Mesenchymal stem cell (in vitro differentiated cells and primary cell): ENCODE results near the gene SRMS.

ENCODE experiments used
- DNase-seq: peaks from one replicate; pipeline ENCODE4 v3.0.0-alpha.2; 2013
- H2AFZ ChIP-seq: one replicate; pipeline ENCODE4 v1.6.1; 2013; ENCODE audit warnings: low read depth, mild to moderate bottlenecking, control low read depth, inconsistent platforms, low read length, moderate library complexity
- H2AK5ac ChIP-seq: 2 replicates; pipeline ENCODE4 v1.6.1; 2013; ENCODE audit warnings: low read length, moderate library complexity, mild to moderate bottlenecking, inconsistent platforms; ENCODE audit not compliant: severe bottlenecking
- H2BK120ac ChIP-seq: one replicate; pipeline ENCODE4 v1.6.1; 2013; ENCODE audit warnings: low read depth, mild to moderate bottlenecking, inconsistent platforms, low read length, moderate library complexity
- H2BK12ac ChIP-seq, 2 experiments: one replicate each; pipeline ENCODE4 v1.6.1; 2013; ENCODE audit warnings: inconsistent platforms in 2 of 2, low read length in 2 of 2, mild to moderate bottlenecking in 2 of 2, moderate library complexity in 2 of 2, control low read depth in 1 of 2
- H2BK15ac ChIP-seq: one replicate; pipeline ENCODE4 v1.6.1; 2013; ENCODE audit warnings: mild to moderate bottlenecking, low read depth, inconsistent platforms; ENCODE audit not compliant: poor library complexity, severe bottlenecking
- H2BK5ac ChIP-seq: 2 replicates; pipeline ENCODE4 v1.6.1; 2013; ENCODE audit warnings: low read depth, mild to moderate bottlenecking, low read length, control low read depth, inconsistent platforms; ENCODE audit not compliant: poor library complexity, severe bottlenecking
- H3K14ac ChIP-seq, 2 experiments: one replicate each; pipeline ENCODE4 v1.6.1; 2013; ENCODE audit warnings: inconsistent platforms in 2 of 2, low read length in 2 of 2, control low read depth in 1 of 2, mild to moderate bottlenecking in 1 of 2, moderate library complexity in 1 of 2
- H3K18ac ChIP-seq, 2 experiments: one replicate each; pipeline ENCODE4 v1.6.1; 2013; ENCODE audit warnings: inconsistent platforms in 2 of 2, low read length in 2 of 2, control low read depth in 1 of 2, low read depth in 1 of 2, mild to moderate bottlenecking in 1 of 2
- H3K23ac ChIP-seq, 2 experiments: one replicate each; pipeline ENCODE4 v1.6.1; 2013; ENCODE audit warnings: inconsistent platforms in 2 of 2, low read length in 2 of 2, mild to moderate bottlenecking in 2 of 2, moderate library complexity in 2 of 2, control low read depth in 1 of 2
- H3K27ac ChIP-seq: 2 replicates; pipeline ENCODE4 v1.5.1; 2013; ENCODE audit warnings: mild to moderate bottlenecking, moderate library complexity, low read length, control low read depth, inconsistent platforms; ENCODE audit not compliant: poor library complexity, severe bottlenecking
- H3K27me3 ChIP-seq, 2 experiments: 2 replicates each; pipeline versions ENCODE4 v1.6.1 to v1.7.0; 2013; ENCODE audit warnings: low read length in 2 of 2, mild to moderate bottlenecking in 2 of 2, moderate library complexity in 2 of 2, control low read depth in 1 of 2, inconsistent platforms in 1 of 2; ENCODE audit not compliant: control insufficient read depth in 1 of 2, insufficient read depth in 1 of 2
- H3K36me3 ChIP-seq, 2 experiments: 2 replicates each; pipeline versions ENCODE4 v1.6.1 to v1.7.0; 2013; ENCODE audit warnings: low read length in 2 of 2, control low read depth in 1 of 2, inconsistent platforms in 1 of 2, low read depth in 1 of 2, mild to moderate bottlenecking in 1 of 2; ENCODE audit not compliant: insufficient read depth in 2 of 2, control insufficient read depth in 1 of 2
- H3K4ac ChIP-seq, 2 experiments: one replicate each; pipeline ENCODE4 v1.6.1; 2013; ENCODE audit warnings: inconsistent platforms in 2 of 2, low read length in 2 of 2, mild to moderate bottlenecking in 2 of 2, moderate library complexity in 2 of 2, control low read depth in 1 of 2, low read depth in 1 of 2
- H3K4me1 ChIP-seq: 2 replicates; pipeline ENCODE4 v1.6.1; 2013; ENCODE audit warnings: low read depth, low read length, control low read depth; ENCODE audit not compliant: control insufficient read depth, insufficient read depth
- H3K4me2 ChIP-seq: 2 replicates; pipeline ENCODE4 v1.6.1; 2013; ENCODE audit warnings: low read length, mild to moderate bottlenecking, inconsistent platforms; ENCODE audit not compliant: poor library complexity, severe bottlenecking
- H3K4me3 ChIP-seq, 2 experiments: 2 replicates each; pipeline versions ENCODE4 v1.5.1 to v1.7.0; 2013; ENCODE audit warnings: low read length in 2 of 2, mild to moderate bottlenecking in 2 of 2, control low read depth in 1 of 2, low read depth in 1 of 2; ENCODE audit not compliant: insufficient read depth in 1 of 2
- H3K79me1 ChIP-seq: replicated peaks from 2 replicates; pipeline ENCODE4 v1.6.1; 2013; ENCODE audit warnings: mild to moderate bottlenecking, control low read depth, low read length, inconsistent platforms; ENCODE audit not compliant: poor library complexity, severe bottlenecking
- H3K9ac ChIP-seq: 2 replicates; pipeline ENCODE4 v1.7.0; 2013; ENCODE audit warnings: mild to moderate bottlenecking, low read length, moderate library complexity
- H3K9me3 ChIP-seq: 2 replicates; pipeline ENCODE4 v1.7.0; 2013; ENCODE audit warnings: mild to moderate bottlenecking, low read length; ENCODE audit not compliant: control insufficient read depth
- H4K8ac ChIP-seq: one replicate; pipeline ENCODE4 v1.6.1; 2013; ENCODE audit warnings: inconsistent platforms, mild to moderate bottlenecking, low read length, moderate library complexity
- H4K91ac ChIP-seq: one replicate; pipeline ENCODE4 v1.6.1; 2013; ENCODE audit warnings: mild to moderate bottlenecking, low read length, inconsistent platforms
- WGBS: methylation state at CpG from one replicate; pipeline ENCODE4 v1.1.7; 2013; ENCODE audit warnings: mixed read lengths; 5-methylcytosine and 5-hydroxymethylcytosine counted together

SRMS gene

DNA sequence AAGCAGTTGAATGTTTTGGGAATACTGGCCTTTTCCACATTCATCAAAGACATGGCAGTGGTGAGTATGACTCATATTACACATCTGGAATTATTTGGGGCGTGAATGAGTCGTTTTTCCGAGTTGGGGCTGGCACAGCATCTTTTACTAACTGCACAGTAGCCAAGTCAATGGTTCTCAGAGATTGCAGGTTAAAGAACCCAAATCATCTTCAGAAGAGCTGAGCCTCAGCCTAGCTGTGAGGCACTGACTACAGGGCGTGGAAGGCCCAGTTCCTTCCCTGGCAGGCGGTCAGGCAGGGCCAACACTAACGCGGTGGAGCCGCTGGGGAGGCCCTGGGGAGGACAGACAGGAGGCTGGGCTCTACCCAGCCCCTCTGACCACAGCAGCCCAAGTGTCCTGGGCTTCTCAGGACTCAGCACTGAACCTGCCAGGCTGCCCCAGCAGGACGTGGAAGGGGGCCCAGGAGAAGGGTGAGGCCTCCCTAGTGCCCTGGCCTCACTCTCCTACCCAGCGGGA lies 46.6 kb upstream of the SRMS start:
- Histone ChIP-seq H2BK12ac (no peak overlapping the region), H3K9me3 (no peaks in the 10 kb centered on the region), H3K27ac (no peak overlapping the region), H2BK120ac (no peak overlapping the region), H2BK5ac (no peak overlapping the region), H3K79me1 (peaks cover 8% of the 10 kb centered on the region), H2AK5ac (no peak overlapping the region), H3K4me3 (no peak overlapping the region), H3K4ac (no peak overlapping the region), H3K23ac (no peak overlapping the region), H3K14ac (no peak overlapping the region), H2AFZ (no peak overlapping the region), H4K91ac (no peak overlapping the region), H3K4me2 (no peak overlapping the region), H3K18ac (no peak overlapping the region), H3K36me3 (peaks cover 51 to 89% of the 10 kb centered on the region in 2 experiments), H3K27me3 (no peaks in the 10 kb centered on the region), H3K4me1 (peaks cover 4% of the 10 kb centered on the region), H2BK15ac (no peak overlapping the region), H4K8ac (no peak overlapping the region), H3K9ac (peak overlapping the region; percentile 46)
- WGBS: 80% methylated on average over 10 of the region's 10 CpGs
- DNase-seq: peak; percentile 27

- H2BK12ac ChIP-seq: no peak overlapping the region
- WGBS: 97% methylated on average over 12 of the region's 13 CpGs
- H3K4me2 ChIP-seq: no peak overlapping the region
- H3K4ac ChIP-seq: no peak overlapping the region
- H3K36me3 ChIP-seq: peaks cover 37 to 90% of the 10 kb centered on the region in 2 experiments
- DNase-seq: no peak
- no peak overlapping the region for H2BK15ac ChIP-seq
- H3K4me1 ChIP-seq: peaks cover 6% of the 10 kb centered on the region
- no peak overlapping the region for H3K18ac ChIP-seq
- no peak overlapping the region for H2BK5ac ChIP-seq
- no peak overlapping the region for H4K8ac ChIP-seq
- no peak overlapping the region for H3K27ac ChIP-seq
- no peak overlapping the region for H2BK120ac ChIP-seq
- no peak overlapping the region for H3K4me3 ChIP-seq
- no peak overlapping the region for H2AFZ ChIP-seq
- H4K91ac ChIP-seq: no peak overlapping the region
- no peak overlapping the region for H3K9ac ChIP-seq
- H3K27me3 ChIP-seq: no peaks in the 10 kb centered on the region
- H3K9me3 ChIP-seq: no peaks in the 10 kb centered on the region
- no peak overlapping the region for H3K23ac ChIP-seq
- no peak overlapping the region for H3K14ac ChIP-seq
- H2AK5ac ChIP-seq: no peak overlapping the region
- H3K79me1 ChIP-seq: peaks cover 5% of the 10 kb centered on the region
Measured at GRCh38 chr20:63592661-63593060, 45.1 kb upstream of the SRMS start.

DNA sequence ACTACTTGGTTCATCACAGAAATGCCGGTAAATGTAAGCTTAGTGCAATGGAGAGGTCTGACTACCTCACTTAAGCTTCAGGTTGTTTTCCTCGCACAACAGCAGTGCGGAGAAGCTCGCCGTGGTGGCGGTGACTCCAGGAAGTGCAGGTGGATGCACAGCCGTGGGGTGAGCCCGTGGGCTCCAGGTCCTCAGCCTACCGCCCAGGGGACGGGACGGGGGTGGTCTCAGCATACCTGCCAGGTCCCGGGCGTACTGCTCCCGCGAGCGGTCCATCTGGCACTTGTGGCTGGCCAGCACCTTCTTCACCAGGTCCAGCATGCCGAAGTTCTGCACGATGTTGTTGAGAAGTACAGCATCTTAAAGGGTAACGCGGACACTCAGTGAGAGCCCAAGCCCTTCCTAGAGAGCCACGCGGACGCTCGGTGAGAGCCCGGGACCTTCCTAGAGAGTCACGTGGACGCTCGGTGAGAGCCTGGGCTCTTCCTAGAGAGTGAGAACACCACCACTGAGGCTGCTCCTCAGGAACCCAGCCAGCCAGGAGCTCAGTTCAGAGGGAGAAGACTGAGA lies 44.3 kb upstream of the SRMS start:
- H3K14ac ChIP-seq: no peak overlapping the region
- no peak overlapping the region for H2AK5ac ChIP-seq
- H4K91ac ChIP-seq: no peak overlapping the region
- H2BK120ac ChIP-seq: no peak overlapping the region
- H3K23ac ChIP-seq: no peak overlapping the region
- H3K18ac ChIP-seq: no peak overlapping the region
- H2BK5ac ChIP-seq: no peak overlapping the region
- no peak overlapping the region for H3K4me3 ChIP-seq
- 98% methylated on average over 28 of the region's 28 CpGs for WGBS
- H4K8ac ChIP-seq: no peak overlapping the region
- no peaks in the 10 kb centered on the region for H3K27me3 ChIP-seq
- no peak overlapping the region for H2BK15ac ChIP-seq
- peaks cover 5% of the 10 kb centered on the region for H3K79me1 ChIP-seq
- no peak for DNase-seq
- H2BK12ac ChIP-seq: no peak overlapping the region
- H3K4me2 ChIP-seq: no peak overlapping the region
- no peak overlapping the region for H3K4ac ChIP-seq
- H3K9me3 ChIP-seq: no peaks in the 10 kb centered on the region
- H3K4me1 ChIP-seq: peaks cover 6% of the 10 kb centered on the region
- H3K27ac ChIP-seq: no peak overlapping the region
- no peak overlapping the region for H2AFZ ChIP-seq
- H3K36me3 ChIP-seq: peaks cover 33 to 92% of the 10 kb centered on the region in 2 experiments
- H3K9ac ChIP-seq: no peak overlapping the region

- Histone ChIP-seq H3K4me2 (no peak overlapping the region), H3K9ac (no peak overlapping the region), H4K8ac (no peak overlapping the region), H3K14ac (no peak overlapping the region), H3K4me1 (peaks cover 6% of the 10 kb centered on the region), H2BK12ac (no peak overlapping the region), H3K18ac (no peak overlapping the region), H2AFZ (no peak overlapping the region), H3K4me3 (no peak overlapping the region), H3K36me3 (peaks cover 33 to 90% of the 10 kb centered on the region in 2 experiments), H3K4ac (no peak overlapping the region), H3K27ac (no peak overlapping the region), H3K79me1 (peaks cover 3% of the 10 kb centered on the region), H2AK5ac (no peak overlapping the region), H4K91ac (no peak overlapping the region), H3K9me3 (no peaks in the 10 kb centered on the region), H2BK15ac (no peak overlapping the region), H3K27me3 (no peaks in the 10 kb centered on the region), H3K23ac (no peak overlapping the region), H2BK5ac (no peak overlapping the region), H2BK120ac (no peak overlapping the region)
- 95% methylated on average over 4 of the region's 4 CpGs for WGBS
- no peak for DNase-seq
Measured at GRCh38 chr20:63591147-63591533, 43.6 kb upstream of the SRMS start.
